Testis (tissue), 3 donors: Measurements from ENCODE around the gene TBC1D10A. TPM values are rescaled to one million over a fixed set of nuclear protein-coding genes. Genes with fewer than 3 reads are reported as not detected.

ENCODE experiments used
- DNase-seq: peaks from one replicate; pipeline ENCODE4 v3.0.0-alpha.2; 2019
- H3K27ac ChIP-seq, 2 donors: fragments of 200-600 bp; sonication (generic); one replicate each; pipeline ENCODE4 v1.5.1; 2019
- H3K27me3 ChIP-seq: fragments of 200-600 bp; sonication (generic); one replicate; pipeline ENCODE4 v1.5.1; 2019
- H3K36me3 ChIP-seq: fragments of 200-600 bp; sonication (generic); one replicate; pipeline ENCODE4 v1.5.1; 2017; ENCODE audit warnings: low read depth; ENCODE audit errors: missing control alignments
- H3K4me1 ChIP-seq: fragments of 200-600 bp; sonication (generic); one replicate; pipeline ENCODE4 v1.5.1; 2019
- H3K4me3 ChIP-seq, 2 donors: fragments of 200-600 bp; sonication (generic); one replicate each; pipeline ENCODE4 v1.5.1; 2017 to 2019
- H3K9me3 ChIP-seq: fragments of 200-600 bp; sonication (generic); one replicate; pipeline ENCODE4 v1.5.1; 2017
- POLR2A ChIP-seq: fragments of 450-650 bp; IDR thresholded peaks from one replicate; pipeline ENCODE4 v1.6.1; 2017; ENCODE audit warnings: antibody characterized with exemption, mild to moderate bottlenecking, moderate library complexity
- WGBS, 2 donors: methylation state at CpG; one replicate each; pipeline ENCODE4 v1.1.5; 2018; 5-methylcytosine and 5-hydroxymethylcytosine counted together
- intact Hi-C: fragments of 100-400 bp; cut with DNase I; formaldehyde crosslinking; loops from one replicate; pipeline ENCODE4 v1.15.1; 2023; ENCODE audit warnings: low total_unique reads
- polyA plus RNA-seq: library from polyadenylated mRNA; stranded (reverse); fragments of 350-450 nt; fragmentation: Illumina TruSeq; extraction: RNeasy Lipid Tissue Mini Kit (QIAGEN cat#74804); gene quantifications from one replicate; pipeline ENCODE4 v1.2.3, GENCODE V29; 2014; ENCODE audit warnings: low read depth, low replicate concordance; ENCODE audit not compliant: insufficient read depth
- total RNA-seq, 2 donors: library from RNA; depleted of rRNA; stranded (reverse); fragments of >200 nt; gene quantifications; one replicate each; pipeline ENCODE4 v1.2.3, GENCODE V29; 2016
- TF ChIP-seq, protein P1 (sequence below), 3 experiments: fragments of 450-650 bp in 2 of 3; fragments of 200-600 bp in 1 of 3; sonication (generic) in 1 of 3; IDR thresholded peaks; one replicate each; pipeline ENCODE4 v1.5.1; 2016 to 2019; ENCODE audit warnings: antibody characterized with exemption in 3 of 3, mild to moderate bottlenecking in 2 of 3, moderate library complexity in 1 of 3

The TBC1D10A gene
- total and polyA plus RNA-seq, 3 donors from 2014 or later, result 48.4 to 79.1 (median 51.0) TPM

GRCh38 chr22:30348809-30349208 is 22.1 kb upstream of the TBC1D10A start:
- no peak for TF ChIP-seq POLR2A
- TF ChIP-seq, protein P1, sequence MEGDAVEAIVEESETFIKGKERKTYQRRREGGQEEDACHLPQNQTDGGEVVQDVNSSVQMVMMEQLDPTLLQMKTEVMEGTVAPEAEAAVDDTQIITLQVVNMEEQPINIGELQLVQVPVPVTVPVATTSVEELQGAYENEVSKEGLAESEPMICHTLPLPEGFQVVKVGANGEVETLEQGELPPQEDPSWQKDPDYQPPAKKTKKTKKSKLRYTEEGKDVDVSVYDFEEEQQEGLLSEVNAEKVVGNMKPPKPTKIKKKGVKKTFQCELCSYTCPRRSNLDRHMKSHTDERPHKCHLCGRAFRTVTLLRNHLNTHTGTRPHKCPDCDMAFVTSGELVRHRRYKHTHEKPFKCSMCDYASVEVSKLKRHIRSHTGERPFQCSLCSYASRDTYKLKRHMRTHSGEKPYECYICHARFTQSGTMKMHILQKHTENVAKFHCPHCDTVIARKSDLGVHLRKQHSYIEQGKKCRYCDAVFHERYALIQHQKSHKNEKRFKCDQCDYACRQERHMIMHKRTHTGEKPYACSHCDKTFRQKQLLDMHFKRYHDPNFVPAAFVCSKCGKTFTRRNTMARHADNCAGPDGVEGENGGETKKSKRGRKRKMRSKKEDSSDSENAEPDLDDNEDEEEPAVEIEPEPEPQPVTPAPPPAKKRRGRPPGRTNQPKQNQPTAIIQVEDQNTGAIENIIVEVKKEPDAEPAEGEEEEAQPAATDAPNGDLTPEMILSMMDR (IDR thresholded peaks at IDR 0.05), result no peak
- intact Hi-C loops, result no loop called here
- Histone ChIP-seq H3K36me3 (no peaks in the 10 kb centered on the region), H3K27ac (no peak overlapping the region), H3K27me3 (no peaks in the 10 kb centered on the region), H3K4me3 (no peak overlapping the region), H3K4me1 (peaks cover 4% of the 10 kb centered on the region), H3K9me3 (no peaks in the 10 kb centered on the region)
- 76 to 93% methylated on average over 4 of the region's 4 CpGs for WGBS, 2 donors
- DNase-seq, result no peak

DNA sequence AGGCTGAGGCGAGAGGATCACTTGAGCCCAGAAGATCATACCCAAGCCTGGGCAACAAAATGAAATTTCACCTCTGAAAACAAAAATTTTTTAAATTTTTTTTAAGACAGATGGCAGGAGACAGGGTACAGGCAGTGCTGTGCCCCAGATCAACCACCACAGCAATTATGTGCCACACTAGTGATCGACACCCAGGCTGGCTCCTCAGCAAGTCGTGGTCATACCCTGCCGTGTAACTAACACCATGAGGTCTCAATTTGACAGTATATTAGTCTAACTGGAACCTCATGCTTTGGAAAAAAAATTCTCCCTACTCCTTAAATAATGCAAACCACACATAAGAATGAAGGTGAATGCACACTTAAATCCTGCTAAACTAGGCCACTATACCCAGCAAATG is 21.7 kb upstream of the TBC1D10A start:
- WGBS, 2 donors, result 94 to 97% methylated on average over 4 of the region's 4 CpGs
- intact Hi-C loops, result no loop called here
- Histone ChIP-seq H3K9me3 (no peaks in the 10 kb centered on the region), H3K4me1 (no peaks in the 10 kb centered on the region), H3K36me3 (no peaks in the 10 kb centered on the region), H3K27ac (no peak overlapping the region), H3K27me3 (no peaks in the 10 kb centered on the region), H3K4me3 (no peak overlapping the region)
- TF ChIP-seq POLR2A, result no peak
- TF ChIP-seq, protein P1 (IDR thresholded peaks at IDR 0.05), result no peak
- DNase-seq, result no peak

DNA sequence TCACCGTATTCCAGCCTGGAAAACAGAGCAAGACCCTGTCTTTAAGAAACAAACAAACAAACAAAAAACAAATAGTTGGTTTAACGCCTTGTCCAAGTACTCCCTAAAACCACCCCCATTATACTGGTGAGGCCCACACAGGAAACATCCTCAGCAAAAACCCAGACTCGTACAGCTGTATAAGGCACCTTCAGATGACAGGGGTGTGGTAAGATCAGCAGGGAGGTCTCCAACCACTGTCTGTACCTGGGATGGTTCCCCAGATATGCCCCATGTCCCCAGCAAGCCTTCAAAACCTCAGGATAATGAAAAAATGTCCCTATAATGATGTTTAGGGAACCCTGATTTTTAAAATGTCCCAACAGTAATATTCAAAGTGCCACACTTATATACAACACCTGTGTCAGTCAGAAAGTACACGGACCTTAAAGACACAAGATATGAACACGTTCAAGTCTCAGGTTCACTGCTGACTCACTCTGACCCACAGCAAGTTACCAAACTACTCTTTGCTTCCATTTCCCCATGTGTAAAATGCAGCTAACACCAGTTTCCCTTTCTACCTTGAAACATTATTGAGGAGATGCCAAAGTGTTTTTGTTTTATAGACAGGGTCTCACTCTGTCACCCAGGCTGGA is 20.6 kb upstream of the TBC1D10A start:
- H3K9me3 ChIP-seq, result no peaks in the 10 kb centered on the region
- no peak overlapping the region for H3K4me3 ChIP-seq
- TF ChIP-seq, protein P1 (IDR thresholded peaks at IDR 0.05), result no peak
- TF ChIP-seq POLR2A, result no peak
- no peaks in the 10 kb centered on the region for H3K4me1 ChIP-seq
- DNase-seq, result no peak
- intact Hi-C loops, result no loop called here
- H3K27me3 ChIP-seq, result no peaks in the 10 kb centered on the region
- no peaks in the 10 kb centered on the region for H3K36me3 ChIP-seq
- H3K27ac ChIP-seq, result no peak overlapping the region
- WGBS, 2 donors, result 70 to 85% methylated on average over 5 of the region's 5 CpGs

DNA sequence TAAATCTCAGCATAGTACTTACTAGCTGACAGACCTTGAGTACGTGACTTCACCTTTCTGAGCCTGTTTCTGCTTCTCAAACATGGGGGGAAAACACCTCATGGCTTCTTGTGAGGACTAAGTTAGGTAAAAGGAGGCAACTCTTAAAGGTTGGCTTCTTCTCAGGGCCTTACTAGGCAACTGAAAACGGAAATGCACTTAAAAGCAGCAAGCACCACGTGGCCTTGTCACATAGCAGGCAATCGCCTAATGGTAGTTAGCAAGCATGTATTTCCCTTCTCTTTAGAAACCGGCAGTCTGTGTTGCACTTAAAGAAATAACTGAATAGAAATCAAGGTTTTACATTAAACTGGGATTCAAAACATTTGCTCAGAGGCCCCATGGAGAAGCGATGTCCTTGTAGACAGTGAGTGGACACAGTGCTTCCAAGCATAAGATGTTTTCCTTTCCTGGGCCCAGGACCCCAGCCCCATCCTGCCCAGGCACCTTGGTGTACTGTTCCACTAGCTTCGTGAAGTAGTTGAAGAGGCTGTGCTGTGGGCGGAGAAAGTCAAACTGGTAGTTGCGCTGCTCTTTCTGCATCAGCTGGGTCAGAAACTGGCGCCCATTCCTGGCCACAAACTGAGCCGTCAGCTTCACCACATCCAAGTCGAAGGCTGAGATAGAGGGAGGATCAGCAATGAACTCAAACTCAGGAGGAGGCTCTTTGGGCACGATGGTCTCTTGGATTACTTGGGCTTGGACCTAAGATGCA is 17.9 kb upstream of the TBC1D10A start:
- Histone ChIP-seq H3K4me3 (no peak overlapping the region), H3K27me3 (no peaks in the 10 kb centered on the region), H3K36me3 (no peaks in the 10 kb centered on the region), H3K4me1 (peaks cover 18% of the 10 kb centered on the region), H3K27ac (no peak overlapping the region), H3K9me3 (no peaks in the 10 kb centered on the region)
- DNase-seq, result no peak
- TF ChIP-seq POLR2A, result no peak
- TF ChIP-seq, protein P1 (IDR thresholded peaks at IDR 0.05), result no peak
- 82 to 91% methylated on average over 9 to 13 of the region's 13 CpGs for WGBS, 2 donors
- intact Hi-C loops, result no loop called here
